ENCODE data around the gene GRIP2.

GRIP2 gene

GRCh38 chr3:14483286-14483685, 56.9 kb downstream of the GRIP2 start:
- no peak for DNase-seq (ENCODE audit: low read depth)

- DNase-seq (ENCODE audit: low read depth), result no peak
These were observed 57.8 kb downstream of the GRIP2 start for GRCh38 chr3:14482271-14482721.

- no peak for DNase-seq (ENCODE audit: low read depth)
These were observed 58.5 kb downstream of the GRIP2 start for GRCh38 chr3:14481646-14482036.

GRCh38 chr3:14481018-14481645, 59.0 kb downstream of the GRIP2 start:
- no peak for DNase-seq (ENCODE audit: low read depth)

GRCh38 chr3:14480207-14481017, 59.7 kb downstream of the GRIP2 start:
- DNase-seq (ENCODE audit: low read depth), result no peak

- DNase-seq (ENCODE audit: low read depth), result no peak
These were observed 60.6 kb downstream of the GRIP2 start for GRCh38 chr3:14479591-14479990.

- DNase-seq (ENCODE audit: low read depth), result no peak
These were observed 61.1 kb downstream of the GRIP2 start for GRCh38 chr3:14478956-14479550.

- no peak for DNase-seq (ENCODE audit: low read depth)
These were observed 62.7 kb downstream of the GRIP2 start for GRCh38 chr3:14477311-14477935.

- no peak for DNase-seq (ENCODE audit: low read depth)
These were observed 63.4 kb downstream of the GRIP2 start for GRCh38 chr3:14476583-14477265.

- no peak for DNase-seq (ENCODE audit: low read depth)
These were observed 64.5 kb downstream of the GRIP2 start for GRCh38 chr3:14475621-14476020.

GRCh38 chr3:14474363-14475081, 65.6 kb downstream of the GRIP2 start:
- DNase-seq (ENCODE audit: low read depth), result no peak

- no peak for DNase-seq (ENCODE audit: low read depth)
These were observed 66.7 kb downstream of the GRIP2 start for GRCh38 chr3:14473411-14473891.

- DNase-seq (ENCODE audit: low read depth), result no peak
These were observed 67.4 kb downstream of the GRIP2 start for GRCh38 chr3:14472471-14473351.

- no peak for DNase-seq (ENCODE audit: low read depth)
These were observed 68.5 kb downstream of the GRIP2 start for GRCh38 chr3:14471690-14472089.

- no peak for DNase-seq (ENCODE audit: low read depth)
These were observed 69.1 kb downstream of the GRIP2 start for GRCh38 chr3:14471016-14471415.

- no peak for DNase-seq (ENCODE audit: low read depth)
These were observed 69.7 kb downstream of the GRIP2 start for GRCh38 chr3:14470461-14470860.

- no peak for DNase-seq (ENCODE audit: low read depth)
These were observed 71.5 kb downstream of the GRIP2 start for GRCh38 chr3:14468621-14468981.

- DNase-seq (ENCODE audit: low read depth), result peak; percentile 39
These were observed 72.1 kb downstream of the GRIP2 start for GRCh38 chr3:14467814-14468620.

- DNase-seq (ENCODE audit: low read depth), result no peak
These were observed 73.8 kb downstream of the GRIP2 start for GRCh38 chr3:14466179-14466903.
